Mucosa of stomach (tissue), 1 donor: ENCODE data around the gene TMCO1.
"Not testable (repeated sequence)": the region's sequence is repeated elsewhere in the genome, so short reads cannot be mapped to it uniquely, and the experiment has no call there.

Experiments
- H3K27me3 ChIP-seq: one replicate; pipeline ENCODE4 v1.7.0; 2013; ENCODE audit warnings: mild to moderate bottlenecking, low read length; ENCODE audit not compliant: control insufficient read depth, insufficient read depth
- H3K36me3 ChIP-seq: one replicate; pipeline ENCODE4 v1.7.0; 2013; ENCODE audit warnings: low read length; ENCODE audit not compliant: control insufficient read depth, insufficient read depth
- H3K4me1 ChIP-seq: one replicate; pipeline ENCODE4 v1.7.0; 2013; ENCODE audit warnings: mild to moderate bottlenecking, low read length; ENCODE audit not compliant: control insufficient read depth, insufficient read depth
- H3K4me3 ChIP-seq: one replicate; pipeline ENCODE4 v1.7.0; 2013; ENCODE audit warnings: low read length
- H3K9ac ChIP-seq: one replicate; pipeline ENCODE4 v1.7.0; 2013; ENCODE audit warnings: mild to moderate bottlenecking, low read length, moderate library complexity
- H3K9me3 ChIP-seq: one replicate; pipeline ENCODE4 v1.7.0; 2013; ENCODE audit warnings: mild to moderate bottlenecking, low read length, moderate library complexity; ENCODE audit not compliant: control insufficient read depth
- donor health status: Pancreatic carcinoma.

TMCO1 gene

GRCh38 chr1:165738794-165739193, 29.9 kb downstream of the TMCO1 start:
- H3K9ac ChIP-seq: no peak overlapping the region
- no peak overlapping the region for H3K4me3 ChIP-seq
- no peaks in the 10 kb centered on the region for H3K27me3 ChIP-seq
- H3K9me3 ChIP-seq: no peaks in the 10 kb centered on the region
- peaks cover 7% of the 10 kb centered on the region for H3K36me3 ChIP-seq
- no peaks in the 10 kb centered on the region for H3K4me1 ChIP-seq

GRCh38 chr1:165737196-165737595, 31.5 kb downstream of the TMCO1 start:
- Histone ChIP-seq H3K9ac (no peak overlapping the region), H3K4me3 (no peak overlapping the region), H3K4me1 (no peaks in the 10 kb centered on the region), H3K9me3 (no peaks in the 10 kb centered on the region), H3K36me3 (peaks cover 7% of the 10 kb centered on the region), H3K27me3 (no peaks in the 10 kb centered on the region)

DNA sequence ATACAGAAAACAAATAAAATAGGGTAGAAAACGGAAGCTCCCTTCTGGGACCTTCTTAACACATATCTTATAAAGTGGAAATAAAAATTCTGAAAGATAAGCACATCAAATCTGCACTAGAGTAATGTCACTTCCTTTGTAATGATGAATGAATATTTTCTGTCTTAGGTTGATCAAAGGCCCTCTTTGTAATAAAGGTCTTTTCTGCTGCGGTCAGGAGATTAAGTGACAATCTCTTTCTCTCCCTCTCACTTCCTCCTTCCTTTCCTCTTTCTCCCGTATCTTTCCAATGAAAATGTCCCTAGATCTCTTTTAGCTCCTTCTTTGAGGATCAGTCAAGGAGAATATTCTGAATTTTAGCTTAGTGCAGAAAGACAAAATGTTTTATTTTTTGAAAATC, 33.8 kb downstream of the TMCO1 start:
- Histone ChIP-seq H3K4me1 (no peaks in the 10 kb centered on the region), H3K36me3 (no peaks in the 10 kb centered on the region), H3K27me3 (no peaks in the 10 kb centered on the region), H3K9me3 (no peaks in the 10 kb centered on the region), H3K4me3 (no peak overlapping the region), H3K9ac (no peak overlapping the region)

- Histone ChIP-seq H3K36me3 (peaks cover 8% of the 10 kb centered on the region), H3K4me1 (no peaks in the 10 kb centered on the region), H3K9me3 (no peaks in the 10 kb centered on the region), H3K27me3 (no peaks in the 10 kb centered on the region), H3K4me3 (no peak overlapping the region), H3K9ac (no peak overlapping the region)
Measured at GRCh38 chr1:165726841-165727240, 41.8 kb downstream of the TMCO1 start.

GRCh38 chr1:165726169-165726568, 42.5 kb downstream of the TMCO1 start:
- H3K9me3 ChIP-seq: no peaks in the 10 kb centered on the region
- no peak overlapping the region for H3K4me3 ChIP-seq
- no peaks in the 10 kb centered on the region for H3K27me3 ChIP-seq
- H3K36me3 ChIP-seq: peaks cover 8% of the 10 kb centered on the region
- no peak overlapping the region for H3K9ac ChIP-seq
- H3K4me1 ChIP-seq: no peaks in the 10 kb centered on the region

GRCh38 chr1:165717918-165718515, 50.7 kb downstream of the TMCO1 start:
- H3K4me3 ChIP-seq: no peak overlapping the region
- H3K36me3 ChIP-seq: no peaks in the 10 kb centered on the region
- H3K9me3 ChIP-seq: no peaks in the 10 kb centered on the region
- no peak overlapping the region for H3K9ac ChIP-seq
- H3K27me3 ChIP-seq: no peaks in the 10 kb centered on the region
- H3K4me1 ChIP-seq: no peaks in the 10 kb centered on the region

- not testable (repeated sequence) for H3K4me3 ChIP-seq, H3K9ac ChIP-seq
Measured at GRCh38 chr1:165716265-165717051, 52.2 kb downstream of the TMCO1 start.

GRCh38 chr1:165712764-165713163, 55.9 kb downstream of the TMCO1 start:
- H3K4me1 ChIP-seq: no peaks in the 10 kb centered on the region
- no peak overlapping the region for H3K9ac ChIP-seq
- no peaks in the 10 kb centered on the region for H3K9me3 ChIP-seq
- H3K27me3 ChIP-seq: no peaks in the 10 kb centered on the region
- H3K4me3 ChIP-seq: no peak overlapping the region
- no peaks in the 10 kb centered on the region for H3K36me3 ChIP-seq

More at GRCh38 chr1:165716265-165717051, 52.2 kb downstream of the TMCO1 start:
- H3K9me3 ChIP-seq, H3K4me1 ChIP-seq, H3K27me3 ChIP-seq, H3K36me3 ChIP-seq: not testable (repeated sequence)

- Histone ChIP-seq H3K4me3 (no peak overlapping the region), H3K9me3 (no peaks in the 10 kb centered on the region), H3K27me3 (no peaks in the 10 kb centered on the region), H3K9ac (no peak overlapping the region), H3K36me3 (no peaks in the 10 kb centered on the region), H3K4me1 (no peaks in the 10 kb centered on the region)
Measured at GRCh38 chr1:165707984-165708706, 60.5 kb downstream of the TMCO1 start.

DNA sequence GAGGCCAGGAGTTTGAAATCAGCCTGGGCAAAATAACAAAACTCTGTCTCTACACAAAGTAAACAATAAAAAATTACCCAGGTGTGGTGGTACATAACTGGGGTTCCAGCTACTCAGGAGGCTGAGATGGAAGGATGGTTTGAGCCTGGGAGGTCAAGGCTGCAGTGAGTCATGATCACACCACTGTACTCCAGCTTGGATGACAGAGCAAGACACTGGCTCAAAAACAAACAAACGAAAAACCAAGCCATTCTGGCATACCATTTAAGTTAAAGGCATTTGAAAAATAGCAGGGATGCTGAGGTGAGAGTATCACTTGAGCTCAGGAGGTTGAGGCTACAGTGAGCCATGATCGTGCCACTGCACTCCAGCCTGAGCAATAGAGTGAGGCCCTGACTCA, 65.0 kb downstream of the TMCO1 start:
- no peak overlapping the region for H3K9ac ChIP-seq

GRCh38 chr1:165701922-165702321, 66.7 kb downstream of the TMCO1 start:
- H3K4me1 ChIP-seq, H3K9ac ChIP-seq, H3K9me3 ChIP-seq, H3K4me3 ChIP-seq, H3K36me3 ChIP-seq, H3K27me3 ChIP-seq: not testable (repeated sequence)

More for the DNA sequence above, 65.0 kb downstream of the TMCO1 start:
- H3K4me1 ChIP-seq: no peaks in the 10 kb centered on the region
- no peaks in the 10 kb centered on the region for H3K27me3 ChIP-seq
- no peak overlapping the region for H3K4me3 ChIP-seq
- no peaks in the 10 kb centered on the region for H3K36me3 ChIP-seq
- no peaks in the 10 kb centered on the region for H3K9me3 ChIP-seq

DNA sequence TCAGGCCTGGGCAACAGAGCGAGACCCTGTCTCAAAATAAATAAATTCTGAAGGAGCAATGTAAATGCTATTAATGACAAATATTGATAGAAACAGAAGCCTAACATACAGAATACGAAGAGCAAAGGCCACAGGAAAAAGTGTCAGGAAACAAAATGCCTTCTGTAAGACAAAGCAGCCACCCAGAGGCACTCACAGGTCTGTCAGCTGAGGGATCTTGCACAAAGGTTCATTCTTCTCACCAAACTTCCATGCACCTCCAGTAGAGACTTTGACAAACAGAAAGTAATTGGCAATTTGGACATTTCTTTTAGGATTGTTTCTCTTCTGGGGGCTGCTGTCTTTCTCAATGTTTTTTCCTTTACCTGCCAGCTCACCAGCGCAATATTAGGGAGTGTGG, 69.1 kb downstream of the TMCO1 start:
- no peaks in the 10 kb centered on the region for H3K27me3 ChIP-seq
- no peak overlapping the region for H3K9ac ChIP-seq
- no peaks in the 10 kb centered on the region for H3K9me3 ChIP-seq
- no peaks in the 10 kb centered on the region for H3K36me3 ChIP-seq
- no peak overlapping the region for H3K4me3 ChIP-seq
- peaks cover 12% of the 10 kb centered on the region for H3K4me1 ChIP-seq
